ENCODE data around the gene CFDP1.

CFDP1 gene

DNA sequence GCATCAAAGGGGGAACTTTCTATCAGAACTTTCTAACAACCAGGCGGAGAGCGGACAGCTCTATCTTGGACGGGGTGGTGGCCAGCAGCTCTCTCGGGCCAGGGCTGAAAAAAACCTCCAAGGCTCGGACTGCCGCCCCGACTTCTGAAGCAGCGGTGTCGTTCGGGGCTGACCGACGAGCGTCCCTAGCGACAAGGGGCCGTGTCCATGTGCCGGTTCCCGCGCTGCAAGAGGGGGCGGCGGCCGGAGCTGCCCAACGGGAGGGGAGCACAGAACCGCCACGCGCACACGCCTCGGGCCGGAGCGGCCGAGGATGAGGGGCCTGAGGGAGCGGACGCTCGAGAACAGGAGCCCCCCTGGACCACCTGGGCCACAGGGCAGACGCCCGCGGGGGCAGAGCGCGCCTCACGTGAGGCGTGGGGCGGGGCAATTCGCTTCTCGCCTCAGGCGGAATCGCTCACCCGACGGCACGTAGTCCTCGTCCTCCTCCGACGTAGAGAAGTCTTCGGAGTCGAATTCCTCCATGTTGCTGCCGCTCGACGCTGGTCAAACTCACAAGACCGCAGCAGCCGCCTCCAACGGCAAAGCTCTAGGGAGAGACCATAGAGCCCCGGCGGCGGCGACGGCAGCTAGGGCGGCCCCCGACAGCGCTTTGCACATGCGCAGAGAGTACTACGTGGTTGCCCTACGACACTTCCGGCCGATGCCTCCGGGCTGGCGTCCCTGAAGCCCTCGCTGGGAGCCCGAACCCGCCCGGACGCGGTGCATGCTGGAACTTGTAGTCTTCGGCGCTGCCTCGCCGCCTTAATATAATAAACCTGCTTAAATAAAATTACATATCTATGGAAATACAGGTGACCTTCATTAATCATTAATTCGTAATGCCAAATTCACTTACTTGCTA is at the start of gene CFDP1:
TSS of gene CFDP1 (minus strand) at position 676 of the 904 bp plus-strand sequence. CDS start at position 525, 151 bp downstream.
- peak within 1 kb of the TSS; percentile 74 for H3K27ac ChIP-seq (ENCODE audit: low read length)
- no peaks in the 10 kb centered on the region for H3K27me3 ChIP-seq (ENCODE audit: control insufficient read depth, insufficient read depth, low read length)
- H3K9me3 ChIP-seq (ENCODE audit: control insufficient read depth, low read depth, low read length), result no peaks in the 10 kb centered on the region
- peak within 1 kb of the TSS; percentile 78 for H3K9ac ChIP-seq (ENCODE audit: low read length)
- peaks cover 8% of the 10 kb centered on the region for H3K4me1 ChIP-seq (ENCODE audit: control insufficient read depth, low read depth, low read length)
- no peaks in the 10 kb centered on the region for H3K36me3 ChIP-seq (ENCODE audit: control insufficient read depth, low read depth, low read length)
- H3K4me3 ChIP-seq (ENCODE audit: low read length), result peak within 1 kb of the TSS; percentile 69

DNA sequence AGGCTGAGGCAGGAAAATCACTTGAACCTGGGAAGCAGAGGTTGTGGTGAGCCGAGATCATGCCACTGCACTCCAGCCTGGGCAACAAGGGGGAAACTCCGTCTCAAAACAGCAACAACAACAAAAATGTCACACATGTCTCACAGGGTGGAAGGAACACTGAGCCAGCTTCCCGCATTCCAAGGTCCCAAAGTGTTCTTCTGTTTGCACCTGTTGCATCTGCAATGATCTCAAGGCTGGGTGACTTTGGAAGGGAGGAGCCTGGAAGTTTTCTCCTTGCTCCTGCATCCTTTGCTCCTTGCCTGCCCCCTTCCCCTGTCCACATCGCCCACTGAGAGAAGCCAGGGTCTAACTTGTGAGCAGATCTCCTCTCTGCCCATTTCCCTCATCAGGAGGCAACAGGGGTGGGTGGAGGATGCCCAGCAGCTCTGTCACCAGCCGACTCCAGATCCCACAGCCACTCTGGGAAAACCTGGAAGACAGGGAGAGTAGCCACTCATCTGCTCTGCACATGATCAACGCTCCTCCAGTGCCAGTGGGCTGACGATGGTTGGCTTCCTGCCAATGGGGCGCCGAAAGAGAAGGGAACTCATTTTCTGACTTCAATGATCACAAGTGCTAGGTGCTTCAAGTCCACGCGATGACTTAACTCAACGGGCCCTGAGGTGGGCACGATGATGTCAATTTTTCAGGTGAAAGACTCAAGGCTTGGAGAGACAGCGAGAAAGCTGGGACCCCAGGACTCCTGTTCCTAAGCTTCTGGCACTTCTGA is 49.3 kb upstream of the CFDP1 start:
- Histone ChIP-seq H3K36me3 (ENCODE audit: control insufficient read depth, low read depth, low read length) (peaks cover 18% of the 10 kb centered on the region), H3K27ac (ENCODE audit: low read length) (no peak overlapping the region), H3K9me3 (ENCODE audit: control insufficient read depth, low read depth, low read length) (no peaks in the 10 kb centered on the region), H3K9ac (ENCODE audit: low read length) (no peak overlapping the region), H3K4me1 (ENCODE audit: control insufficient read depth, low read depth, low read length) (no peaks in the 10 kb centered on the region), H3K4me3 (ENCODE audit: low read length) (no peak overlapping the region), H3K27me3 (ENCODE audit: control insufficient read depth, insufficient read depth, low read length) (no peaks in the 10 kb centered on the region)

DNA sequence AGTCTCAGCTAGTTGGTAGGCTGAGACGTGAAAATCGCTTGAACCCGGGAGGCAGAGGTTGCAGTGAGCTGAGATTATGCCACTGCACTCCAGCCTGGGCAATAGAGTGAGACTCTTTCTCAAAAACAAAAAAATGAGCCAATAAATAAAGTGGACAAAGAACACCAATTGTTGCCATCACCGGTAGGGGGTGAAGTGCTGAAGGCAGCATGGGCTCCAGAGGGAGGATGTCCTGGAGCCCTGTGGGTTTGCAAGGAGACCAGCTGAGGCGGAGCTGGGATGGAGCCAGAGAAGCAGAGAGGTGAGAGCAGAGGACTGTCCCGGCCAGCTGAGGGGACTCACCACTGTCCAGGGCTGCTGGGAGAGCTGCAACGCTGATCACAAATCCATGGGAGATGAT is 48.2 kb upstream of the CFDP1 start:
- H3K4me1 ChIP-seq (ENCODE audit: control insufficient read depth, low read depth, low read length), result no peaks in the 10 kb centered on the region
- H3K4me3 ChIP-seq (ENCODE audit: low read length), result no peak overlapping the region
- H3K36me3 ChIP-seq (ENCODE audit: control insufficient read depth, low read depth, low read length), result peaks cover 13% of the 10 kb centered on the region
- no peak overlapping the region for H3K9ac ChIP-seq (ENCODE audit: low read length)
- H3K9me3 ChIP-seq (ENCODE audit: control insufficient read depth, low read depth, low read length), result no peaks in the 10 kb centered on the region
- no peak overlapping the region for H3K27ac ChIP-seq (ENCODE audit: low read length)
- H3K27me3 ChIP-seq (ENCODE audit: control insufficient read depth, insufficient read depth, low read length), result no peaks in the 10 kb centered on the region

DNA sequence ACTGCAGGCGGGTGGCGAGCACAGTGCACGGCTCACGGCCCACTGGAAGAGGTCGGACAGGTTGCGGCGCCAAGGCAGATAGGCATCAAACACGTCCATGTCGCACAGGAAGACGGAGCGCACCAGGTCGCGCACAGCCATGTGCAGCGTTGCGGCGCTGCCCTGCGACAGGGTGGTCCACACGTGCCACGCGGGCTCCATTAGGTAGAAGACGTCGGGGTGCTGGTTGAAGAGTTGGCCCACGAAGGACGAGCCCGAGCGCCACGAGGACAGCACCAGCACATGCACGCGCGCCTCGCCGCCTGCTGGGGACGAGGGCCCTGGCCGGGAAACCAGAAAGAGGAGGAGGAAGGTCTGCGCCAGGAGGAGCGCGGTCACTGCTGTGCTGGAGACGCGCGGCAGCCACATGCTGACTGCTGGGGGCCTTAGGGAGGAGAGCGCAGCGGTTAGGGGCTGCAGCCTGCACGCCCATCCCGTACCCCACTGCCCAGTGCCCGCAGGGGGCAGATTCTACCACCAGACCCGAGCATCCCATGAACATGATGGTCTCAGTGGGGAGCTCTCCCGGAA is 46.2 kb upstream of the CFDP1 start:
- Histone ChIP-seq H3K36me3 (ENCODE audit: control insufficient read depth, low read depth, low read length) (peaks cover 12% of the 10 kb centered on the region), H3K4me3 (ENCODE audit: low read length) (no peak overlapping the region), H3K9ac (ENCODE audit: low read length) (no peak overlapping the region), H3K4me1 (ENCODE audit: control insufficient read depth, low read depth, low read length) (no peaks in the 10 kb centered on the region), H3K27ac (ENCODE audit: low read length) (no peak overlapping the region), H3K27me3 (ENCODE audit: control insufficient read depth, insufficient read depth, low read length) (no peaks in the 10 kb centered on the region), H3K9me3 (ENCODE audit: control insufficient read depth, low read depth, low read length) (no peaks in the 10 kb centered on the region)

DNA sequence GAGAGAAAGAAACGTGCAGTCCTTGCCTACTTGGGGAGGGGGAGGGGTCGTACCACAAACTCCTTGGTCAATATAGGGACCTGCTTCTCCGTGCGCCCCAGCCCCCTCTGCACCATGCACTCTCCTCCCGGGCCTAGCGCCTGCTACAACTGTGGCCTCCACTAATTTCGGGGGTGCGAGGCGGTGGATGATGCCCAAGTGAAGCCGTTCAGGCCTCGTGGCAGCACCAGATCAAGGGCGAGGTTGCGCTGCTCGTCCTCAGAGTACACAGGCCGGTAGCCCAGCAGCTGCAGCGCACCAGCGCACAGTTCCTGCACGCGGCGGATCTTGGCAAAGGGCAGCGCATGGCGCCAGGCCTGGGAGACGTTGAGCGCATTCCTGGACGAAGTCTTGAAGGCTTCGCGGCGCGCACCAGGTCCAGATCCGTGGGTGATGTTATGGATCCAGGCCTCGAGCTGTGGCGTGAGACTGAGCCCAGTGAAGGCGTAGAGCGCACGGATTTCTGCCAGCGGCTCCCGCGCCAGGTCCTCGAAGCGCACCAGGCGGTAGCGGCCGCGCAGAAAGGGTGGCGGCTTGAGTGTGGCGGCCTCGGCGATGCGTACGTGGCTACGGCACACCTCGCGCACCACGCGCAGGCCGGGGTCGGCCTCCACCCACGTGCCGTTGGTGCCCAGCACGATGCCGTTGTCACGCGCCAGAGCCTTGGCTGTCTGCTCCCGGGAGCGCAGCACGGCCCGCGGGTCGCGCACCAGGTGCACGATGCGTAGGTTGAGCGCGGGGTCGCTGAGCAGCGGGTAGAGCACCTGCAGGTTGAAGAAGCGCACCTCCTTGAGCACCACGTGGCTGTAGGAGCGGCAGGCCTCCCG is 45.4 kb upstream of the CFDP1 start:
- Histone ChIP-seq H3K9me3 (ENCODE audit: control insufficient read depth, low read depth, low read length) (no peaks in the 10 kb centered on the region), H3K4me3 (ENCODE audit: low read length) (no peak overlapping the region), H3K36me3 (ENCODE audit: control insufficient read depth, low read depth, low read length) (peaks cover 12% of the 10 kb centered on the region), H3K9ac (ENCODE audit: low read length) (no peak overlapping the region), H3K27me3 (ENCODE audit: control insufficient read depth, insufficient read depth, low read length) (no peaks in the 10 kb centered on the region), H3K27ac (ENCODE audit: low read length) (no peak overlapping the region), H3K4me1 (ENCODE audit: control insufficient read depth, low read depth, low read length) (no peaks in the 10 kb centered on the region)

DNA sequence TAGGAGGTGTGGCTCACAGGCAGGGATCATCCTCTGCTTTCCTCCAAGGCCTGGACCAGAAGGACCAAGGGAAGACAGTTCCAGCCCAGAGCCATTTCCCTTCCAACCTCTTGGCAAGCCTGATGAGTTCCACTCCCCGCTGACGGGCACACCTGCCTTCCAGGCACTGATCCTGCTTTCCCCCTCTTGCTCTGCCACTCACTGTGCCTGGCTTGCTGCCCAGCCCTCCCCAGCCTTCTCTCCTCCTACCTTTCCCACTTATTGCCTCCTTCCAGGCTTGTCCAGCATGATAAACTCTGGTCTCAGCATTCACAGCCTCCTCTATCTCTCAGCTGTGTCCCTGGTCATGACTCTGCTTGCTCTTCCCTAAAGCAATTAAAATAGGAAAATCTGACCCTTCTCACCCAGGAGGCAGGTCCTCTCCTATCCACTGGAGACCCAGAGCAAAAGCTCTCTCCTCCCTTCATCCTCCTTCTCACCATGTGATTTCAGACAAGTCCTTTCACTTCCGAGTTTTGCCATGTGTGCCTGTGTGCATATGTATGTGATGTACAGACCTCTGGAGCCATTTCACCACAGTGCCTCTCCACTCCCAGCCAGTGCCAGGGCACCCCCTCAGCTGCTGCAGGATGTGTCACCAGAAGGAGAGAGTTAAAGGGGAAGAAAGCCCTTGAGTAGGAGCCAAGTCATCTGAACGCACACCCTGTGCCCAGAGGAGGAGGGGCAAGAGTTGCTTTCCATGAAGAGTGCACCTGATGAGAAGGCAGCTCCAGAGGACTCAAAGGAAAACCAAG is 44.6 kb upstream of the CFDP1 start:
- Histone ChIP-seq H3K4me3 (ENCODE audit: low read length) (no peak overlapping the region), H3K9me3 (ENCODE audit: control insufficient read depth, low read depth, low read length) (no peaks in the 10 kb centered on the region), H3K27ac (ENCODE audit: low read length) (no peak overlapping the region), H3K27me3 (ENCODE audit: control insufficient read depth, insufficient read depth, low read length) (no peaks in the 10 kb centered on the region), H3K4me1 (ENCODE audit: control insufficient read depth, low read depth, low read length) (no peaks in the 10 kb centered on the region), H3K9ac (ENCODE audit: low read length) (no peak overlapping the region), H3K36me3 (ENCODE audit: control insufficient read depth, low read depth, low read length) (peaks cover 12% of the 10 kb centered on the region)

DNA sequence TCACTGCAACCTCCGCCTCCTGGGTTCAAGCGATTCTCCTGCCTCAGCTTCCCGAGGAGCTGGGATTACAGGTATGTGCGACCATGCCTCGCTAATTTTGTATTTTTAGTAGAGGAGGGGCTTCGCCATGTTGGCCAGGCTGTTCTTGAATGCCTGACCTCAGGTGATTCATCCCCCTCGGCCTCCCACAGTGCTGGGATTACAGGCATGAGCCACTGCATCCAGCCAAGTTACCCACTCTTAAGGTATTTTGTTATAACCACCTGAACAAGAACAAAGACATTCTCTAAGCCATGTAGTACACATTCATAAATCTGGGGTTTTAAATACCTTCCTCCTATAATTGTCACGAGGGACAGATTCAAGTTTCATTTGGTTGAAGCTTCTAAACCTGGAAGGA is 43.5 kb upstream of the CFDP1 start:
- H3K4me1 ChIP-seq (ENCODE audit: control insufficient read depth, low read depth, low read length), result peaks cover 9% of the 10 kb centered on the region
- H3K4me3 ChIP-seq (ENCODE audit: low read length), result no peak overlapping the region
- H3K36me3 ChIP-seq (ENCODE audit: control insufficient read depth, low read depth, low read length), result peaks cover 12% of the 10 kb centered on the region
- no peaks in the 10 kb centered on the region for H3K27me3 ChIP-seq (ENCODE audit: control insufficient read depth, insufficient read depth, low read length)
- H3K9ac ChIP-seq (ENCODE audit: low read length), result no peak overlapping the region
- no peaks in the 10 kb centered on the region for H3K9me3 ChIP-seq (ENCODE audit: control insufficient read depth, low read depth, low read length)
- no peak overlapping the region for H3K27ac ChIP-seq (ENCODE audit: low read length)

DNA sequence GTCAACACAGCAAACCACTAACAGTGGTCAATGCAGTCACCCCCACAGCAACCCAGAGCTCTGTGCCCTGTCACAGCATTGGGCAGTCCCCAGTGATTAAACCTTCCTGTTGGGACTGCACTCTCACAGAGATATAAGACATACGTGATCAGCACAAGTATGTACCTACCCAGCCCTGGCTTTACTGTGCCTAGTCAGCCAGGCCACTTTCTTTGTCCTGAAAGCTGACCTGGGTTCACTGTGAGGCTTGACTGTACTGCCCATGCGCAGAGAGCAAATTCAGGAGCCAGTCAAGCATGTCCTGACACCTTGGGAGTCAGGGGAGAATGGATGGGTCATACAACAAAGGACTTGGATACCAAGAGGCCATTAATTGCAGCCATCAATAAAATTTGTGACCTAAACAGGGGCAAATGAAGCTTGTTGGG is 42.1 kb upstream of the CFDP1 start:
- Histone ChIP-seq H3K9ac (ENCODE audit: low read length) (no peak overlapping the region), H3K27ac (ENCODE audit: low read length) (no peak overlapping the region), H3K4me1 (ENCODE audit: control insufficient read depth, low read depth, low read length) (peaks cover 13% of the 10 kb centered on the region), H3K4me3 (ENCODE audit: low read length) (no peak overlapping the region), H3K27me3 (ENCODE audit: control insufficient read depth, insufficient read depth, low read length) (no peaks in the 10 kb centered on the region), H3K9me3 (ENCODE audit: control insufficient read depth, low read depth, low read length) (no peaks in the 10 kb centered on the region), H3K36me3 (ENCODE audit: control insufficient read depth, low read depth, low read length) (peaks cover 12% of the 10 kb centered on the region)

DNA sequence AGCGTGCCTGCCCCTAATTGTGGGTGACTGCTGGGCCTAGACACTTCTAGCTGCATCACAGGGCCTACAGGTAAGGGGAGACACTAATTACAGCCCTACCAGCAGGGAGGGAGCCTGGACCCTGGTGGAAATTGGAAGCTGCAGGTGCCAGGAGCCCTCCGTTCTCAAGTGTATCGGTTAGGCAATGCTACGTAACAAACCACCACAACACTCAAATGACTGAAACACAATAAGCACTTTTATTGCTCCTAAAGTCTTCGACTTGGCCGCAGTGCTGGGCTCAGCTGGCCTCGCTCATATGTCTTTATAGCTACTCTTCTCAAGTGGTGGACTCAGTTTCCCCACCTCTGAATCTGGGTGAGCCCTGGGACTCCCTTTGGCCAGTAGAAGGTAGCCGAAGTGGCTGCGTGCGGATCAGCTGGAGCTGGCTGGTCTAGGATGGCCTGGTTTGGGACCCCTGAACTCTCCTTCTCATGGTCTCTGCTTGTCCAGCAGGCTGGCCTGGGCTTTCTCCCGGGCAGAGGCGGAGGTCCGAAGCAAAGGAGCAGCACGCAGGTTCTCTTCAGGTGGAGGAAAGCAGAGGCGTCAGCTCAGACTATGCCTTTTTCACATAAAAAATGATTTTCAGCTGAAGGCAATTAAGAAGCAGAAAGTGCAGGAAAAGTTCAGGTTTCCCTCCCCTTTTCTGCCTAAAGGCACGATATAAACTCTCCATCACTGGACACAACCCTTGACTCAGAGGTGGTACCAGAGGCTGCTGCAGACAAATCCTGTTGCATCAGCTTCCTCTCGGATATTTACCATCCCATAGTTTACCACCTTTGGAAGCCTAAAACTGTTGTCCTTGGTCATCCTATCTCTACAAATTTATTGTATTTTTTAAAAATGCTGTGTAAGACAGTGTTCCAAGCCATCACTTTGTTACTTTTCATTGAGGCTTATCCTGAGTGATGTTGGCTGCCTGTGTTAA is 39.9 kb upstream of the CFDP1 start:
- H3K9me3 ChIP-seq (ENCODE audit: control insufficient read depth, low read depth, low read length), result no peaks in the 10 kb centered on the region
- peak overlapping the region; percentile 26 for H3K27ac ChIP-seq (ENCODE audit: low read length)
- no peaks in the 10 kb centered on the region for H3K27me3 ChIP-seq (ENCODE audit: control insufficient read depth, insufficient read depth, low read length)
- H3K9ac ChIP-seq (ENCODE audit: low read length), result no peak overlapping the region
- no peak overlapping the region for H3K4me3 ChIP-seq (ENCODE audit: low read length)
- H3K4me1 ChIP-seq (ENCODE audit: control insufficient read depth, low read depth, low read length), result peaks cover 13% of the 10 kb centered on the region
- H3K36me3 ChIP-seq (ENCODE audit: control insufficient read depth, low read depth, low read length), result no peaks in the 10 kb centered on the region
